ENCODE measurements around the gene AJAP1.

Gene AJAP1

DNA sequence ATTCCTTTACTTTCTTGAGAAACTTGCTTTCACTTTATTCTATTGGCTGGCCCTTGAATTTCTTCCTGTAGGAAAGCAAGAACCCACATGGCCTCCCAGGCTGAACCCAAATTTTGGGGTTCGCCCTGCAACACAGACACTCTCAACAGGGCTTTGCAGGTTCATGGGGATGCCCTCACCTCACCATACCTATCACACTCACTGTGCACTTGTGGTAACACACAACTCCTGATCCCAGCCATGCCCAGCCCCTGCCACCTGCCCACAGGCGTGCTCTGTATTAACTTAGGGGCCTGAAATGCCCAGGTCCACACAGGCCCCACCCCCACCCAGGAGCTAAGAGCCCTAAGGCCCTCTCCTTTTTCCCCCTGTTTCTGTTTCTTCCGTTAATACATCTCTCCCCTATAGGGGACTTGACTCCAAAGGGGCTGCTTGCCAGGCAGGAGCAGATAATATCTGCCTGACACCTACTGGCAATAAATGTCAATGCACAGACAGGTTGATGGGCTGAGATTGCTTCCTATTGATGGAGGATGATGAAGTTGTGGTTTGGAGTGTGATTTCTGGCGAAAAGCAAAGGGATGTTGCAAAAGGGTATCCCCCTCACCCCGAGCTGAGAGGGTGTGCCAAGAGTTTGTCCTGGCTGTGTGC is 171.5 kb downstream of the AJAP1 start:
- DNase-seq (ENCODE audit: low read depth, low spot score), result no peak

GRCh38 chr1:4830707-4831106 is 176.3 kb downstream of the AJAP1 start:
- DNase-seq (ENCODE audit: low read depth, low spot score), result no peak

DNA sequence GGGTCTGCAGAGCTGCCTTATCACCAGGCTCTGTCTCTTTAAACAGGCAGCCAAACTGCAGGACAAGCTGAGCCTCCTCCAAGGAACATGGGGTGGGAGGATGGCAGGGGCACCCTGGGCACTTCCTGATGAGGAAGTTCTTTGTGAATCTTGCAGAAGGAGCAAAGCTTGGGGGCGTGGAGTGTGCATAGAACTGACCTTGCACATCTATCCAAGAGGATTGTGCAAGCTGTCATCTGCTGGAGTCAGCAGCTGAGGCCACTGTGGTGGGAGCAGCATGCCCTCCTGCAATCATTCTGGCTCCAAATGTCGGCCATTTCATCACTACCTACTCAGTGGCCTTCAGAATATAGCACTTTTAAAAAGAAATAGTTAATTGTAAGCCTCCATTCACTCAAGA is 182.2 kb downstream of the AJAP1 start:
- DNase-seq (ENCODE audit: low read depth, low spot score), result no peak

- no peak for DNase-seq (ENCODE audit: low read depth, low spot score)
Measured at GRCh38 chr1:4837031-4837600, 182.7 kb downstream of the AJAP1 start.

DNA sequence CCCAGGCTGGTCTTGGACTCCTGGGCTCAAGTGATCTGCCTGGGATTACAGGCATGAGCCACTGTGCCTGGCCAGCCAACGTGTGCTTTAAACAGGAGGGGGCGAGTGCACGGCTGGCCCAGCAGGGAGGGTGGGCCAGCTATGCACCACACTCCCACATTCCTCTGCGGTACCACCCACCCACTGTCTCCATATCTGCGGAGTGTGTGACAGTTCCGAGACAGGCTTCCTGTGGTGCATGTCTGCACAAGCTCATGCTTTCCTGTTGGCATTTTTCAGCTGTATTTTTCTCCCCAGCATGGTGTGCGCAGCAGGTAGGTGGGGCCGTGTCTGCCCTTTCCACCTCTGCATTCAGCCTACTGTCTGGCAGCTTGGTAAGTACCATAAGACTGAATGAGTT is 183.3 kb downstream of the AJAP1 start:
- no peak for DNase-seq (ENCODE audit: low read depth, low spot score)

DNA sequence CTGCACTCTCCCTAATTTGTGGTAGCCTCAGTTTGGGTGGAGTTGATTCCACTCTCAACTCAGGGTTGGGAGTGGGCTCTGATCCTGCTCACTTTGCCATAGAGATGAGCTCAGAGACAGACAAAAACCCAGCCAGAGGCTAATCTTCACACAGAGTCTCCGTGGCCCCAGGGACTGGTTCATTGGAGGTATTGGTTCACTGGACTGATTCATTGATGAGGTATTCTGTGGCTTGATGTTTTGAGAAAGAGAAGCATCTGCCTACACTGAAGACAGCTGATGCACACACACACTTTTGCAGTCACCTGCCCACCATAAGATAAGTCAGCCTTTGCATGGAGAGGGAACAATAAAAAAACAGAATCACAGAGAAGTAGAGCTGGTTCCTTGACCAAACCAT is 183.8 kb downstream of the AJAP1 start:
- no peak for DNase-seq (ENCODE audit: low read depth, low spot score)

Data from activated naive CD8-positive, alpha-beta T cell treated with anti-CD3 and anti-CD28 coated beads, Interleukin-2, amount 50 U/mL, for 16 hours (primary cell).